GM19397 (cell line): ENCODE results near the gene NDUFB7.
"Not testable (repeated sequence)": the region's sequence is repeated elsewhere in the genome, so short reads cannot be mapped to it uniquely, and the experiment has no call there.

Experiments used
- ATAC-seq: cut with Tn5 transposase; IDR thresholded peaks from one replicate; pipeline ENCODE4 v1.9.1; 2021; ENCODE audit warnings: mild to moderate bottlenecking, moderate library complexity; ENCODE audit not compliant: unreplicated experiment

NDUFB7 gene

GRCh38 chr19:14575428-14575980 lies 3.6 kb upstream of the NDUFB7 start:
- no peak for ATAC-seq

- ATAC-seq: no peak
Observed at GRCh38 chr19:14570864-14571527, 870 bp downstream of the NDUFB7 start.

GRCh38 chr19:14567079-14567478 lies 4.8 kb downstream of the NDUFB7 start:
- ATAC-seq: no peak

GRCh38 chr19:14566712-14567077 lies 5.2 kb downstream of the NDUFB7 start:
- ATAC-seq: no peak

GRCh38 chr19:14565765-14566711 lies 5.8 kb downstream of the NDUFB7 start:
- no peak for ATAC-seq

- no peak for ATAC-seq
Observed at GRCh38 chr19:14565298-14565679, 6.6 kb downstream of the NDUFB7 start.

- ATAC-seq: not testable (repeated sequence)
Observed at GRCh38 chr19:14564652-14565297, 7.1 kb downstream of the NDUFB7 start.

GRCh38 chr19:14563989-14564651 lies 7.7 kb downstream of the NDUFB7 start:
- no peak for ATAC-seq

- ATAC-seq: no peak
Observed at GRCh38 chr19:14563590-14563926, 8.3 kb downstream of the NDUFB7 start.

- no peak for ATAC-seq
Observed at GRCh38 chr19:14562660-14563589, 8.9 kb downstream of the NDUFB7 start.

- no peak for ATAC-seq
Observed at GRCh38 chr19:14561847-14562351, 10.0 kb downstream of the NDUFB7 start.

GRCh38 chr19:14561249-14561648 lies 10.6 kb downstream of the NDUFB7 start:
- ATAC-seq: no peak

- no peak for ATAC-seq
Observed at GRCh38 chr19:14560776-14561108, 11.1 kb downstream of the NDUFB7 start.

- no peak for ATAC-seq
Observed at GRCh38 chr19:14559916-14560775, 11.7 kb downstream of the NDUFB7 start.

GRCh38 chr19:14558370-14559066 lies 13.3 kb downstream of the NDUFB7 start:
- no peak for ATAC-seq

GRCh38 chr19:14556662-14557188 lies 15.1 kb downstream of the NDUFB7 start:
- ATAC-seq: no peak

- no peak for ATAC-seq
Observed at GRCh38 chr19:14555918-14556661, 15.8 kb downstream of the NDUFB7 start.
